Measurements from ENCODE around the gene MAPK12. TPM values are rescaled to one million over a fixed set of nuclear protein-coding genes. Genes with fewer than 3 reads are reported as not detected.

The MAPK12 gene
- total and polyA plus RNA-seq, 2 donors (not counting 1 experiment from before 2014, with no cell fraction given), result 6.5 to 7.8 TPM

DNA sequence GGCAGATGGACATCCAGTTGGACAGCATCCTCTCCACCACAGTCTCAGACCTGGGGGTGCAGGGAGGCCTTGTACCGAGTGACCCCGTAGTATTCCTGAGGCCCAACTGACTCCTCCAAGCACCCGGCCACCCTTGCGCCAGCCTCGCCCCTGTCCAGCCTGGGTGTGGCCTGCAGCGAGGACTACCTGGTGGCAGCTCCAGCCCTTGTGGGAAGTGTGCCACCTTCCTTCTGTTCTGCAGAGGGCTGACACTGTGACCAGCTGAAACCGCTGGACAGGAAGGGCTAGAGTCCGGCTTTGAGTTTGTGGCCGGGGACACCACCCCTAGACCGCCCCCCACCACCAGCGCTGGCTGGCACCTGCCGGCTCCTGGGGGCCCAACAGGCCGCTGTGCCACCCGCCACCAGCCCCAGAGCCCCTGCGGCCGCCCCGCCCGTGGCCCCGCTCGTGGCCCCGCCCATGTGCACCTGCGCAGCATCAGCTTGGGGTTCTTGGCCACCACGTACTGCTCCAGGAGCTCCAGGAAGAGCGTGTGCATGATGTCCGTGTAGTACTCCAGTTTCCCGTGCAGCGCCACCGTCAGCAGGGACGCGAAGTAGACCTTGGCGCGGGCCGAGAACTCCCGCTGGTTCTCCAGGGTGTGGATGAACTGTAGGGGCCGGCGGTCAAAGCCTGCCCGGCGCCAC is 18.7 kb upstream of the MAPK12 start:
- Histone ChIP-seq H3K4me2 (replicated peaks; ENCODE audit: low read depth, low read length, poor library complexity, severe bottlenecking) (no peak overlapping the region), H3K79me2 (ENCODE audit: control insufficient read depth, insufficient read depth, low read length) (no peaks in the 10 kb centered on the region), H3K9me3 (ENCODE audit: control extremely low read depth in 1 of 3, control insufficient read depth in 2 of 3, insufficient read depth in 1 of 3, low read length in 2 of 3) (peaks cover 0 to 4% (median 0%) of the 10 kb centered on the region in 3 donors), H2AFZ (ENCODE audit: insufficient read depth, low read depth, low read length, poor library complexity, severe bottlenecking) (no peak overlapping the region), H3K9ac (ENCODE audit: low read length) (no peak overlapping the region), H4K20me1 (ENCODE audit: control insufficient read depth, insufficient read depth, low read length, poor library complexity, severe bottlenecking) (no peaks in the 10 kb centered on the region), H3K27me3 (replicated peaks in 1 of 4; ENCODE audit: control extremely low read depth in 1 of 4, control insufficient read depth in 3 of 4, insufficient read depth in 4 of 4, low read length in 3 of 4) (no peaks in the 10 kb centered on the region), H3K27ac (ENCODE audit: low read length in 2 of 2) (no peak overlapping the region), H3K4me3 (ENCODE audit: control extremely low read depth in 1 of 5, extremely low read depth in 1 of 5, insufficient read depth in 1 of 5, low read depth in 2 of 5, low read length in 4 of 5) (no peak overlapping the region), H3K36me3 (replicated peaks in 1 of 2; ENCODE audit: control extremely low read depth in 1 of 2, control insufficient read depth in 1 of 2, extremely low read depth in 1 of 2, insufficient read depth in 2 of 2, low read length in 1 of 2) (no peaks in the 10 kb centered on the region), H3K4me1 (ENCODE audit: control insufficient read depth in 2 of 2, insufficient read depth in 2 of 2, low read length in 2 of 2) (no peaks in the 10 kb centered on the region)
- intact Hi-C loops (cut with micrococcal nuclease), result no loop called here
- no peak overlapping the region for H3K4me3 Mint-ChIP-seq
- ATAC-seq (ENCODE audit: low read depth) (no peak), DNase-seq (no peak)
- WGBS (ENCODE audit: insufficient coverage), result 96% methylated on average over 37 of the region's 38 CpGs
- CTCF ChIA-PET, result interaction anchor here (1.0 to 1.6 kb wide), 3 partner anchors 12 to 41 kb away, joined by 3 to 4 read pairs (median 4); no protein-coding TSS in a partner anchor
- POLR2A ChIA-PET, result interaction anchor here (1.0 kb wide), 1 partner anchor 11 kb away, joined by 6 read pairs; no protein-coding TSS in a partner anchor
- H3K4me1 Mint-ChIP-seq, result no peaks in the 10 kb centered on the region
- TF ChIP-seq CTCF (IDR thresholded peaks at IDR 0.05) (no peak), EZH2 (IDR thresholded peaks at IDR 0.05; ENCODE audit: borderline replicate concordance, insufficient read depth, low read depth, low read length, poor library complexity, severe bottlenecking) (no peak)
- no peaks in the 10 kb centered on the region for H3K9me3 Mint-ChIP-seq (ENCODE audit: insufficient read depth)
- H3K27me3 Mint-ChIP-seq, result no peaks in the 10 kb centered on the region
- H3K27ac Mint-ChIP-seq, result no peak overlapping the region

- H3K36me3 ChIP-seq (replicated peaks in 1 of 2; ENCODE audit: control extremely low read depth in 1 of 2, control insufficient read depth in 1 of 2, extremely low read depth in 1 of 2, insufficient read depth in 2 of 2, low read length in 1 of 2), result no peaks in the 10 kb centered on the region
- H2AFZ ChIP-seq (ENCODE audit: insufficient read depth, low read depth, low read length, poor library complexity, severe bottlenecking), result no peak overlapping the region
- CTCF ChIA-PET, result interaction anchor here (1.1 to 1.6 kb wide), 2 partner anchors 19 to 42 kb away, joined by 4 read pairs; no protein-coding TSS in a partner anchor
- Mint-ChIP-seq H3K9me3 (ENCODE audit: insufficient read depth) (no peaks in the 10 kb centered on the region), H3K4me1 (no peaks in the 10 kb centered on the region), H3K4me3 (no peak overlapping the region), H3K27ac (no peak overlapping the region), H3K27me3 (no peaks in the 10 kb centered on the region)
- no peak overlapping the region for H3K4me2 ChIP-seq (replicated peaks; ENCODE audit: low read depth, low read length, poor library complexity, severe bottlenecking)
- H4K20me1 ChIP-seq (ENCODE audit: control insufficient read depth, insufficient read depth, low read length, poor library complexity, severe bottlenecking), result no peaks in the 10 kb centered on the region
- H3K27me3 ChIP-seq (replicated peaks in 1 of 4; ENCODE audit: control extremely low read depth in 1 of 4, control insufficient read depth in 3 of 4, insufficient read depth in 4 of 4, low read length in 3 of 4), result no peaks in the 10 kb centered on the region
- H3K79me2 ChIP-seq (ENCODE audit: control insufficient read depth, insufficient read depth, low read length), result no peaks in the 10 kb centered on the region
- ATAC-seq (ENCODE audit: low read depth), result no peak
- H3K9ac ChIP-seq (ENCODE audit: low read length), result no peak overlapping the region
- no peak overlapping the region for H3K4me3 ChIP-seq (ENCODE audit: control extremely low read depth in 1 of 5, extremely low read depth in 1 of 5, insufficient read depth in 1 of 5, low read depth in 2 of 5, low read length in 4 of 5)
- H3K9me3 ChIP-seq (ENCODE audit: control extremely low read depth in 1 of 3, control insufficient read depth in 2 of 3, insufficient read depth in 1 of 3, low read length in 2 of 3), result peaks cover 0 to 4% (median 0%) of the 10 kb centered on the region in 3 donors
- WGBS (ENCODE audit: insufficient coverage), result 96% methylated on average over 28 of the region's 30 CpGs
- POLR2A ChIA-PET, result interaction anchor here (1.0 to 1.1 kb wide), 2 partner anchors 12 to 27 kb away, joined by 4 to 6 read pairs; no protein-coding TSS in a partner anchor
- intact Hi-C loops (cut with micrococcal nuclease), result no loop called here
- no peak for DNase-seq
- H3K4me1 ChIP-seq (ENCODE audit: control insufficient read depth in 2 of 2, insufficient read depth in 2 of 2, low read length in 2 of 2), result peaks cover 0 to 3% of the 10 kb centered on the region in 2 donors
- no peak overlapping the region for H3K27ac ChIP-seq (ENCODE audit: low read length in 2 of 2)
- TF ChIP-seq CTCF (IDR thresholded peaks at IDR 0.05) (no peak), EZH2 (IDR thresholded peaks at IDR 0.05; ENCODE audit: borderline replicate concordance, insufficient read depth, low read depth, low read length, poor library complexity, severe bottlenecking) (no peak)
Measured at GRCh38 chr22:50278956-50279619, 17.6 kb upstream of the MAPK12 start.

Data from B cell (primary cell).